GM04503 (cell line): ENCODE data around the gene DLG2.

Experiments used
- DNase-seq: peaks from one replicate; pipeline ENCODE4 v3.0.0-alpha.2; 2012; ENCODE audit warnings: low read depth

Gene DLG2

DNA sequence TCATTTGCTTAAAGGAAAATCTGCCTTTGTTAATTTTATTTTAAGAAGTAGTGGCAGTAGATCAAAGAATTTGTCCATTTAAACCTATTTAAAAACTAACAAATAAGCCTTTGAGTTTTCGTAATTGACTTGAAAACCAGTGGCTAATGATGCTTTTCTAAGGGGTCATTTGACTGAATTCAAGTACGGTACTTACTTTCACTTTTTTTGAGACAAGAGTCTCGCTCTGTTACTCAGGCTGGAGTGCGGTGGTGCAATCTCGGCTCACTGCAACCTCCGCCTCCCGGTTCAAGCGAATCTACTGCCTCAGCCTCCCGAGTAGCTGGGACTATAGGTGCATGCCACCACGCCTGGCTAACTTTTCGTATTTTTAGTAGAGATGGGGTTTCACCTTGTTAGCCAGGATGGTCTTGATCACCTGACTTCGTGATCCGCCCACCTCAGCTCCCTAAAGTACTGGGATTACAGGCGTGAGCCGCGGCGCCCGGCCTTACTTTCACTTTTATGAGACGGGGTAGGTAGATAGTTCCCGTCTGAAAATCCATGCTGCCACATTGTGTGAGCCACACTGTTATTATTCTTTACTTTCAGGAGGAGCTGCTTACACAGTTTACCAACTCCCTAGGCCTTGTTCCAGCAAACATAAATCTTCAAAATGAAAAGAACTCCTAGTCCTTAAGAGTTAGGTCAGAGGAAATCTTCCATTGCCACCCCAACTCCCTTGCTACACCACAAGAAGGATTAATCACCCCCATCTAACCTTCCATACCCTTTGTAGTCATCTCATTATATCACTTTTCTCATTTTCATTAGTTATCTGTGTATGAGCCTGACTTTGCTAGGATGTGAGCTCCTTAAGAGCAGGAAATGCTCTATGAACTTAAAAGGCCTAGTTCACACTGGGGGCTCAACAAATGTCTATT is 1414.4 kb downstream of the DLG2 start:
- no peak for DNase-seq

DNA sequence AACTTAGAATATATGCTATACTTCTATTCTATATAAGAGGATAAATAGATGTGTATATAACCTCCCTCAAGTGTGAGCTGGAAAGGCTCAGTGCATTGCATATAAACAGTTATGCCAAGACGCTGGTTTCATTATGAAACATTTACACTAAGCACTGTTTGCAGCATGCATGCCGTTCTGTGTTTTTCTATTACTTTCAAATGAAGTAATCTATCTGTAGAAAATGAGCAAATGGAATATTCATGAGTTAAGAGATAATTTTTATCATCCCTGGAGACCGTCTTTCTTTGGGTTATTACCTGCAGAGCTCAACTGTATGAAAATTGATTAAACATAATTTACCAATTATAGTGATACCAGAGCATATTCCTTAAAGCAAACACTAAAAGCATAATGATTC is 1415.2 kb downstream of the DLG2 start:
- no peak for DNase-seq

DNA sequence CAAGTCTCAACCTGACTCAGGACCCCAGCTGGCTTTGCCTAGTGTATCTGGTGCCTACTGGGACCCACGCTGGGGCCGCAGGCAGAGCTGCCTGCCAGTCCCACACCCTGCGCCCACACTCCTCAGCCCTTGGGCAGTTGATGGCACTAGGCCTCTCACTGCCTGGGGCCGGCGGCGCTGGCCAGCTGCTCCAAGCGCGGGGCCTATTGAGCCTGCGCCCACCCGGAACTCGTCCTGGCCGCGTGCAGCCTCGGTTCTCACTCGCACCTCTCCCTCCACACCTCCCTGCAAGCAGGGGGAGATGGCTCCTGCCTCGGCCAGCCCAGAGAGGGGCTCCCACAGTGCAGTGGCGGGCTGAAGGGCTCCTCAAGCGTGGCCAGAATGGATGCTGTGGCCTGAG is 1432.4 kb downstream of the DLG2 start:
- DNase-seq = no peak

GRCh38 chr11:84193706-84194105 is 1433.4 kb downstream of the DLG2 start:
- DNase-seq = no peak

DNA sequence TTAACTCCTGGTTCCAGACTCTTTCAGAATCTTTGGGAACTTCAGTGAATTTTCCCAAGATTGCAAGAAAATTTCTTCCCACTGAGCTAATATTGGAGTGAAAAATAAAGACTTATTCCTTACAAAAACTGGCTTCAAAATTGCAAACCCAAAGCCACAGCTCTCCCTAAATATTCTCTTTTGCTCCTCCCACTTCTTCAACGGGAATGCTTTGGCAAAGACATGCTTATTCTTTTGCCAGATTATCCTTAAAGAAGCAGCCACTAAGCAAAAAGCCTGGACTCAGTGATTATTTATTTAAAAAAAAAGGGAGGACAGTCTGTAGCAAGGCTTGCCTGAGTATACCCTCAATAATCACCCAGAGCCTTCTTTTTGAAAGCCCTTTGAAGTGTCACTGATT is 1438.6 kb downstream of the DLG2 start:
- no peak for DNase-seq

DNA sequence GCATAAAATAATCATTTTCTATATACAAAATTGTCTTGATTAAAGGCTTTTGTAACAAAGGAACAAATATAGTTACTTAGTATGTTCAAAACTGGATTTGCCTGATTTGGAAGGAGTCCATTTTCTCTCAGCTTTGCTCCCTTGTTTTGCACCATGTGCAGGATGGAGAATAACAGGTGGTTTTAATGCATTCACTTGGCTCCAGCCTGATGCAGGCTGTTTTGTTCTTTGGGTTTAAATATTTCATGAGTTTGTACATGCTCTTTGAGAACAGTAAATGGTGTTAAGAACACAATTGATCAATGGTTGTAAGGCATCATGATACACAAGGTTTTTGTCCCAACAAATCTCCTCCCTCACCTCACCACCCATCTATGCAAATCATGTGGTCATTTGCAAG is 1454.1 kb downstream of the DLG2 start:
- no peak for DNase-seq

DNA sequence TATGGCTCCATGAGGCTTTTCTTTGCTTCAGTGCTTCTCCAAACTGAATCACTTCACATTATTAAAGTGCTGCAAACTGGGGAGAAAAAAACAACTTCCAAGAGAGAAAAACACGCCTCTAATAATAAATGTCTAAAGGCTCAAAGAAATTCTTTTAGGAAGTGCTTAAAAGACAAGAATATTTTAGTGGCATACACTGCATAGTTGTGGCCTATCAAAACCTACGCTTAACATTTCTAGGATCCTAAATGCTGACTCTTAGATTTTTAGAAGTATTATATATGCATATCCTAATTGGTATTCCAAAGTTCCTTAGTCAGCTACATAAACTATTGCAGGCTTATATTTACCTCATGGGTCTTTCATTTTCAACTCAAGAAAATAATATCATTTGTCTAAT is 1462.0 kb downstream of the DLG2 start:
- no peak for DNase-seq

GRCh38 chr11:84164728-84165127 is 1462.4 kb downstream of the DLG2 start:
- no peak for DNase-seq

DNA sequence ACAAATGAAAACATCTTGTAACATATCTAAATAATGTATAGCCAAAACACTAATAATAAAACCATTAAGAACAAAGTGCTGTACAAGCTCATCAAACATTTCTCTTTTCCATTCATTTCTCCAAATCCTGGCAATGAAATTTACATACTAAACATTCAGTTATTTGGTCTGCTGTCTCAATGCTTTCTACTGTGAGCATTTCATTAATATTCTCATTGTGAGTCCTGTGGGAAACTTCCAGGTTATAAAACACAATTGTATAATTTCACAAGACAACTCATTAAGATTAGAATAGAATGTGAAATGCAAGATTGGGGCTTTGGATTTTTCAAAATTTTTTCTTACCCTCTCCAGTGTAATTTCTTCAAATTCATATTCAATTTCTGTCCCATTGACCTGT is 1464.0 kb downstream of the DLG2 start:
- DNase-seq = no peak

- DNase-seq = no peak
Measured at GRCh38 chr11:84157639-84158038, 1469.5 kb downstream of the DLG2 start.

GRCh38 chr11:84146826-84147225 is 1480.3 kb downstream of the DLG2 start:
- DNase-seq = no peak

DNA sequence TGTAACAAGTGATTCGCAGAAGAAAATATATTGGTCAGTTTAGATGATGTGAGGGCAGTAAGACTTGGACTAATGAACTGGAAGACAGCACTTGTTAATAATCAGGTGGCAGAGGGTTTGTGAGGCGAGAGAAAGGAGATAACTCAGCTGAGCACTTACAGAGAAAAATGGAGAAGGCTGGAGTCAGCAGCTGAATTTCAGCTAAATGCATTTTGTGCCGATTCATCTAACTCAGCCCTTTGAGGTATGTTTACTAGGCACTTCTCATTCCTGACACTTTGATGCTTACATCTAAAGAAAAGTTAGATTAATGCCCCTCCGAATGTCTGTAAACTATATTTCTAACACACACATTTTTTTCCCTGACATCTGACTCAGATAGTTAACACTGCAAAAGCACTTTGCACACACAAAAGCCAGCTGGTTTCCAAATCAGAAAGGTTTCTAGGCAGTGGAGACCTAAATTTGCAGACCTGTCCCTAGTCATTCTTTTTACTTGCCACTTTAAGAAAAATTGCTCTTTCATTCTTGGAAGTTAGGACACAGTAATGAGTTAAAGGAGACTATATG is 1481.4 kb downstream of the DLG2 start:
- no peak for DNase-seq

DNA sequence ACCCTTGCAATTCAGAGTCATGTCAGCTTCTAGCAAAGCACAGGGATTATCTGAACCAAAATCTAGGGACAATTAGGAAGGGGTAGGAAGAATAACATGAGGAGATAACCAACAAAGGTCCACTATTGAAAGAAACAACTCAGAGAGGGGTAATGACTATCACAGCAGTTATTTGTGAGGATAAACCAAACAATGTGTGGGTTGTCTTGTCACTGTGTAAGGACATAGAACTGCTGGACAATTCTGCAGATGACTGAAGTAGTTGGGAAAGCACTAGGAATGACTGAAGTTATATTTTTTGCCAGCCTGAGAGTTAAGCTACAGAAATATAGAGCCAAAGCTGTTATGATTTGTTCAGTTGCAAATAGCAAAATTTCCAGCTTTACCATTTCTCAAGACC is 1482.6 kb downstream of the DLG2 start:
- DNase-seq = no peak

GRCh38 chr11:84142411-84142810 is 1484.7 kb downstream of the DLG2 start:
- no peak for DNase-seq

DNA sequence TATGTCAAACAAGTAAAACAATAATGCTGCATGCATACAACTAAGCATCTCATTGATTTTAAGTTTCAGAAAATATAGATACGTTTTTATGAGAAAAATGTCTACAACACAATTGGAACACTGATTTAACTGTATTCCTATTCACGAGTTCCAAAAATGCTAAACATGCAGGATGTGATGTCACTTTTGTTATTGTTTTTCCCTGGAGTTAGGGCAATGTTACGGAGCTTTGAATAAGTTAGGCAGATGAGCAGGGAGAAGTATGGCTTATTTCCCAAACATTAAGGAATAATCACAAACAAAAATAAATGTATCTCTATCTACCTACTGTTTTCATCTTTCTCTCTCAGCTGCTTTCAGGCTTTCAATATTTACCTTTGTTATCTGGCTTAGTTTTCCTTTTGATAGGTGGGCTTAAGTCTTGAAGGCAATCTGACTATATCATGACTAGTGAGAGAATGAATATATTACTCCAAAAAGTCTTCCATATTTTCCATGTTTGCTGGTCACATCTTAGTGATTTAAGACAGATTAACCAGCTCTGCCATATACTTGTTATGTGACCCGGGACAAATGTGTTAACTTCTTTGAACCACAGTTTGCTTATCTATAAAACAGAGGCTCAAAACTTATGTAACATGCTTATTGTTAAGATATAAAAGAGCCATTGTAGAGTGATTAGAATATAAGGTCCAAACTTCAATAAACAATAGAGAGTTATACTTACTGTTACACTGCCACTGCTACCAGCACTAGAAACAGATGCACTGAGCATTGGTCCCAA is 1486.6 kb downstream of the DLG2 start:
- DNase-seq = no peak

DNA sequence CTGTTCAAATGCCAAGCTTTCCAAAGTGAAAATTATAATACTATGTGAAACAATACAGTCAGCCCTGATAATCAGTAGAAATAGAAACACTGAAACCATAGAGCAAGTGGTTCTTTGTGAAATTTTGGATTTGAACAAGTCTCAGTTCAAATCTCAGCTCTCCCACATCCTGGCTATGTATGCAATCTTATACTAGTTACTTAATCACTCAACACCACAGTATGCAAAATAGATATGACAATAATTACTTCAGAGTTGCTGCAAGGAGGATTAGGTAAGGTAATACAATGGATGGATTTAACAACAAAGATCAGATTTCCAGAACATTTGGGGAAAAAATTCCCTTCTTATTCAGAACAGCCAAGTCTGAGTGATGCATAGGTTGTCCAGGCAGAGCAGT is 1489.2 kb downstream of the DLG2 start:
- DNase-seq = no peak

- DNase-seq = no peak
Measured at GRCh38 chr11:84137505-84137904, 1489.6 kb downstream of the DLG2 start.

DNA sequence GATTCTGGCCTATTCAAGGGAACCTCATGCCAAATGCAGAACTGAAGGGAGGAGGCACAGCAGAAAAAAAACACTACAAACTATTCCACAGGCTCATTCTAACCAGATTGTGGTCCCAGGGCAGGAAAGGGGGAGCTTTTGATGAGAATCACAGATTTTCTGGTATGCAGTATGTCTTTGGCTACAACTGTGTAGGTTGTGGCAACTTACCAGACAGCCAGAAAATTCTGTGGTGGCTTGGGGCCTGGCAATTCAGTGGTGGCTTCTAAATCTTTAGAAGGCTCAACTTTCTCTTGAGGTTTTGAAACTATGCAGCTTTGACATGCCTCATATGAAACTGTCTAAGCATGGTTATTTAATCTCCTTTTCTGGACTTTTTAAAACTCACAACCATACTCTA is 1490.2 kb downstream of the DLG2 start:
- no peak for DNase-seq

DNA sequence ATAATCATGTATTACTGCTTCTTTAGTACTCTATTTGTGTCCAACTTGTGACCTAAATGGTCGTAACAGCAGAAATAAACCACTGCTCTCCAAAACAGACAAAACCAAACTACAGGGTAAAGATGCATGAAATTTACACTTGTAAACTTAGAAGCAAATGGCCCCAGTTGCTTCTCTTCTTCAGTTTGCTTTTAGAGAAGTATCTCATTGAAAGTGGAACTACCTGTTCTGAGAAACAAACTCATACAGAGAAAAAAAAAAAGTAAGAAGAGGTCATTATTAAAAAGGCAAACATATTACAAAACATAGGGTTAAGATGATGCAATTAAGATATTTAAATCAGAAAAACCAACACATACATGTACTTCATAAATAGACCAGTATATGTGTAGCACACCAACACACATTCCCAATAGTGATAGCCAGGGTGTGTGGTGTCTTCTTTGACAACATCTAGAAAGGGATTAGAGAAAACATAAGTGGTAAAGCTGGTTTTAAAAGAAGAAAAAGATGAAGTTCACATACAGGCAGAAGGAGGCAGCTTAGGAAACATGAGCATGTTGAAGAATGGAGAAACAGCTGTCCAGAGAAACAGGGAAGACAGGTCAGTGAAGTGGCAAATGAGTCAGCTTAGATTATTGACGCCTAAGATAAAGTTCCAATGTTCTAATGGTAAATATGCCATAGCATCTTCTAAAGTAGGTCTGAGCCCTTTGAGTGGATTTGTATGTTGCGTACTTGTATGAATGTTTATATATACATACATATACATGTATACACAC is 1496.3 kb downstream of the DLG2 start:
- no peak for DNase-seq

- DNase-seq = no peak
Measured at GRCh38 chr11:84129961-84130576, 1497.1 kb downstream of the DLG2 start.

- no peak for DNase-seq
Measured at GRCh38 chr11:84128840-84129239, 1498.3 kb downstream of the DLG2 start.

GRCh38 chr11:84117394-84117793 is 1509.8 kb downstream of the DLG2 start:
- no peak for DNase-seq
